Small intestine (tissue), 7 donors: ENCODE data around the gene NKD1. TPM values are rescaled to one million over a fixed set of nuclear protein-coding genes. Genes with fewer than 3 reads are reported as not detected.

Experiments
- DNase-seq, 2 donors: peaks; one replicate each; pipeline versions ENCODE4 v3.0.0 to v3.0.0-alpha.2; 2013
- FAIRE-seq: peaks from 2 replicates; lab custom pipeline; 2012; peaks lifted over from hg19 to GRCh38; lab: Jason Lieb, UNC
- H3K27ac ChIP-seq, 3 donors: one replicate each; pipeline ENCODE4 v1.5.1; 2013; ENCODE audit warnings: low read length in 2 of 3, mild to moderate bottlenecking in 2 of 3, control low read depth in 1 of 3, inconsistent platforms in 1 of 3, low read depth in 1 of 3, moderate library complexity in 1 of 3
- H3K27me3 ChIP-seq, 3 donors: one replicate each; pipeline ENCODE4 v1.6.1; 2013; ENCODE audit warnings: low read length in 3 of 3, inconsistent platforms in 1 of 3; ENCODE audit not compliant: control insufficient read depth in 3 of 3, insufficient read depth in 3 of 3
- H3K36me3 ChIP-seq, 3 donors: one replicate each; pipeline ENCODE4 v1.6.1; 2013; ENCODE audit warnings: low read length in 3 of 3, inconsistent platforms in 1 of 3, low read depth in 1 of 3, mild to moderate bottlenecking in 1 of 3, moderate library complexity in 1 of 3; ENCODE audit not compliant: control insufficient read depth in 3 of 3, insufficient read depth in 2 of 3
- H3K4me1 ChIP-seq, 3 donors: one replicate each; pipeline ENCODE4 v1.6.1; 2013; ENCODE audit warnings: low read length in 2 of 3, inconsistent platforms in 1 of 3, low read depth in 1 of 3, mild to moderate bottlenecking in 1 of 3, moderate library complexity in 1 of 3; ENCODE audit not compliant: control insufficient read depth in 3 of 3, insufficient read depth in 2 of 3
- H3K4me3 ChIP-seq, 3 donors: one replicate each; pipeline ENCODE4 v1.5.1; 2013; ENCODE audit warnings: low read length in 3 of 3, control low read depth in 1 of 3, inconsistent platforms in 1 of 3, low read depth in 1 of 3, mild to moderate bottlenecking in 1 of 3, moderate library complexity in 1 of 3
- H3K9me3 ChIP-seq, 2 donors: one replicate each; pipeline ENCODE4 v1.6.1; 2013; ENCODE audit warnings: low read depth in 1 of 2, low read length in 1 of 2; ENCODE audit not compliant: control insufficient read depth in 2 of 2, insufficient read depth in 1 of 2
- WGBS, 3 donors: extraction: QIAGEN DNeasy Blood & Tissue Kit; methylation state at CpG; one replicate each; pipeline ENCODE4 v1.1.7; 2013; 5-methylcytosine and 5-hydroxymethylcytosine counted together
- polyA plus RNA-seq, 4 donors: library from polyadenylated mRNA; stranded (reverse) in 3 of 4; unstranded in 1 of 4; fragments of 200-250 nt in 3 of 4; fragments of 120-200 nt in 1 of 4; gene quantifications; one replicate each; pipeline versions ENCODE4 v1.2.1 to v1.2.3, GENCODE V29; 2013
- donor health status: healthy with polysubstance abuse.
- donor health status: control.
- donor health status: control.
- donor health status: Bipolar disorder and iron deficiency.
- donor health status: healthy.

NKD1 gene
- polyA plus RNA-seq, 4 donors = 0.22 to 2.9 (median 1.3) TPM

DNA sequence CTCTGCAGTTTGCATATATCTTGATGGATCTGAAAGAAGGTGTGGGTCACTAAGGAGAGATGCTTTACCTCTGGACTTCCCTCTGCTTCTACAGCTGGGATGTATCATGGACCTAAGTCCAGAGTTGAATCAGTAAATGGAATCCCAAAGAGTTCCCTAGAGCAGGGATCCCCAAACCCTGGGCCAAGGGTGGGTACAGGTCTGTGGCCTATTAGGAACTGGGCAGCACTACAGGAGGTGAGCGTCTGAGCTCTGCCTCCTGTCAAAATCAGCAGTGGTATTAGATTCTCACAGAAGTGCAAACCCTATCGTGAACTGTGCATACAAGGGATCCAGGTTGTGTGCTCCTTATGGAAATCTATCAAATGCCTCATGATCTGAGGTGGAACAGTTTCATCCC is 39.3 kb downstream of the NKD1 start:
- H3K9me3 ChIP-seq = no peaks in the 10 kb centered on the region
- H3K27ac ChIP-seq = no peak overlapping the region
- H3K36me3 ChIP-seq = peaks cover 0 to 2% (median 0%) of the 10 kb centered on the region in 3 donors
- FAIRE-seq (no peak), DNase-seq (no peak)
- no peaks in the 10 kb centered on the region for H3K27me3 ChIP-seq
- no peak overlapping the region for H3K4me3 ChIP-seq
- 95 to 97% (median 97%) methylated on average over 2 of the region's 2 CpGs for WGBS, 3 donors
- peaks cover 0 to 9% (median 0%) of the 10 kb centered on the region in 3 donors for H3K4me1 ChIP-seq

DNA sequence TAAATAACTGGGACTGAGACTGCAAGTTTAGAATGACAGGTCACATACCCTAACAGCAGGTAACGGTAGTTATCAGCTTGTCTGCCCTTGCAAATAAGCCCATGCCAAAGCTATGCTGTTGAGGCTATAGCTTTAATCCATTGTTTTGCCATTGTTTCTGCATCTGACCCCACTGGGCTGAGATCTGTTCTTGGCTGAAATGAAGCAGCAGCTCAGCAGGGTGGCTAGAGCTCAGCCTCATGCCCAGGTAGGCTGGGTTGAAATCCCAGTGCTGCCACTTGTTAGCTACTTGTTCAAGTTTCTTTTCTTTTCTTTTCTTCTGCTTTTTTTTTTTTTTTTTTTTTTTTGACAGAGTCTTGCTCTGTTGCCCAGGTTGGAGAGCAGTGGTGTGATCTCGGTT is 40.1 kb downstream of the NKD1 start:
- FAIRE-seq (no peak), DNase-seq (no peak)
- Histone ChIP-seq H3K9me3 (no peaks in the 10 kb centered on the region), H3K27me3 (no peaks in the 10 kb centered on the region), H3K4me3 (no peak overlapping the region), H3K27ac (no peak overlapping the region), H3K36me3 (peaks cover 0 to 2% (median 0%) of the 10 kb centered on the region in 3 donors), H3K4me1 (peaks cover 0 to 9% (median 0%) of the 10 kb centered on the region in 3 donors)
- 90 to 96% (median 92%) methylated on average over 2 of the region's 2 CpGs for whole genome bisulfite sequencing, 3 donors

DNA sequence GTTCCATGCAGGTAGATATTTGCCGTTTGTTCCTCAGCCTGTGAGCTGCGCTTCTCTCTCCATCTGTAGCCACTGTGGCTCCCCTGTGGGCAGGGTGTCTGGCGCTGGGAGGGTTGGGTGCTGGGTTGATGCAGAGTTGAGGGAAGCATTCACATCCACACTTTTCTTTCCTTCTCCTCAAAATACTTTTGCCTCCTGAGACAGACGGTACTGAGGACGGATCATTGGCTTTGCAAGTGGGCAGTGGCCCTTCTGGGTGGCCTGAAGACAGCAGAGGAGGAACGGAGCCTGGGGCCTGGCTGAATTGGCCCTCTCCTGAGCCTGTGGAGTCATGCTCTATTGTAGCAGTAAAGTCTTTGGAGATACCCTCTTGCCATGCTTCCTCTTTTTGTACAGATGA is 43.0 kb downstream of the NKD1 start:
- WGBS, 3 donors = 87 to 98% (median 92%) methylated on average over 6 of the region's 6 CpGs
- no peak for FAIRE-seq

DNA sequence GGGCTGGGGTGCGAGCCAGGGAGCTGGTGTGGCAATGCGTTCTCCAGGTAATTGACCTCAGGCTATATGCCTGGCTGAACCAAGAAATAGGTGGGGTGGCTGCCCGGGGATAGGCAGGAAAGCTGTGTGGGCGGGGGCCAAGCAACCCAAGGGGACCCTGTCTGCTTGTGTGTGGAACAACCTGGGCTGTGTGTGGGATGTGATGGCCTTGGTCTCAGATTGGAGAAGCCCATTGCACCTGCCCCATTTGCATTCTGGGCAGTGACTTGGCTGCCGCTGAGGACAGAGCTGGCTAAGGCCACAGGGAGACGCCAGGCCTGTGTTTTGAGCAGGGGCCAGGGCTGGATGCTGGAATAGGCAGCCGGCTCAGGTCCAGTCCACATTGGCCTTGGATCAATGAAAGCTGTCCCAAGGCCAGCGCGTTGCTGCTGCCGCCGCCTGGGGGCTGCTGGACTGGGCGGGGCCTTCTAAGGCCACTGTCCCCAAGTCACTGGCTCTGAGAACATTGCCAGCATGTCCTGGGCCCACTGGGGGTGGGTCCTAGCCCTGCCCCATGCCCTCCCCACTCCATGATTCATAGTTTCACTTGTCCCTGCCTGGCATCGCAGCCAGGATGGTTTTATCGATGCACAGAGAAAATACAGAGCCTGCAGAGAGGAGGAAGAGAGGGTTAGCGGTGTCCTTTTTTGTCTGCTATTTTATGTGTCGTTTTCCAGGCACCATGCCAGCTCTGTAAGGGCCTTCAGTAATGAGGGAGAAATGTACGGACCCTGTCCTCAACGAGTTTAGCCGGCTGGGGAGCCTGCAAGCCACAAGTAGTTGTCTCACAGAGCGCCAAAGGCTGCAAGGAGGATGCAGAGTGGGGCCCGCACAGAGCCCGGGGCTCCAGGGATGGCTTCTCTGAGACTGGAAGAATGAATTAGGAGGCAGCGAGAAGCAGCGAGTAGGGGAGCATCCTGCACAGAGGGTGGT is 43.9 kb downstream of the NKD1 start:
- Histone ChIP-seq H3K4me3 (no peak overlapping the region), H3K27ac (no peak overlapping the region), H3K9me3 (no peaks in the 10 kb centered on the region), H3K4me1 (no peaks in the 10 kb centered on the region), H3K27me3 (no peaks in the 10 kb centered on the region), H3K36me3 (peaks cover 0 to 2% (median 0%) of the 10 kb centered on the region in 3 donors)
- FAIRE-seq = no peak
- WGBS, 3 donors = 54 to 81% (median 75%) methylated on average over 24 of the region's 24 CpGs
- DNase-seq = no peak

More for the DNA sequence above, 43.0 kb downstream of the NKD1 start:
- DNase-seq = no peak
- no peaks in the 10 kb centered on the region for H3K9me3 ChIP-seq
- H3K36me3 ChIP-seq = peaks cover 0 to 2% (median 0%) of the 10 kb centered on the region in 3 donors
- H3K4me1 ChIP-seq = no peaks in the 10 kb centered on the region
- no peaks in the 10 kb centered on the region for H3K27me3 ChIP-seq
- H3K4me3 ChIP-seq = no peak overlapping the region
- no peak overlapping the region for H3K27ac ChIP-seq

DNA sequence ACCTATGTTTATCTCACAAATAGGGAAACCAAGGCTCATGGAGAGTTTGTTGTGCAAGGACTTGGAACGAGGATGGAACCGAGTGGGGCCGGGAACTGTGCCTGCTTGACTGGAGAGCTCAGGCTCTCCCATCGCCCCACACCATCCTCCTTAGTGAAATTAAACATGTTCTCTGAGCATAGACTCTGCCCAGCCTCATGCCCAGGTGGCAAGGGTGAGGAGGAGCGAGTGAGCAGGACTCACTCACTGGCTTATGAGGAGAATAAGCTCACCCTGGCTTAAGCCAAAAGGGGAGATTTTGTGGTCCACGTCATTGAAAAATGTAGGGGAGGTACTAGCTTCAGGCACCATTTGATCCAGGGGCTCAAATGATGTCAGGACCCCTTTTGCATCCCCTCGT is 44.8 kb downstream of the NKD1 start:
- no peak overlapping the region for H3K27ac ChIP-seq
- H3K9me3 ChIP-seq = no peaks in the 10 kb centered on the region
- H3K4me1 ChIP-seq = no peaks in the 10 kb centered on the region
- no peak overlapping the region for H3K4me3 ChIP-seq
- no peak for FAIRE-seq
- DNase-seq = no peak
- H3K27me3 ChIP-seq = no peaks in the 10 kb centered on the region
- H3K36me3 ChIP-seq = peaks cover 0 to 2% (median 0%) of the 10 kb centered on the region in 3 donors
- 87% methylated on average over 7 of the region's 7 CpGs for WGBS, 3 donors

DNA sequence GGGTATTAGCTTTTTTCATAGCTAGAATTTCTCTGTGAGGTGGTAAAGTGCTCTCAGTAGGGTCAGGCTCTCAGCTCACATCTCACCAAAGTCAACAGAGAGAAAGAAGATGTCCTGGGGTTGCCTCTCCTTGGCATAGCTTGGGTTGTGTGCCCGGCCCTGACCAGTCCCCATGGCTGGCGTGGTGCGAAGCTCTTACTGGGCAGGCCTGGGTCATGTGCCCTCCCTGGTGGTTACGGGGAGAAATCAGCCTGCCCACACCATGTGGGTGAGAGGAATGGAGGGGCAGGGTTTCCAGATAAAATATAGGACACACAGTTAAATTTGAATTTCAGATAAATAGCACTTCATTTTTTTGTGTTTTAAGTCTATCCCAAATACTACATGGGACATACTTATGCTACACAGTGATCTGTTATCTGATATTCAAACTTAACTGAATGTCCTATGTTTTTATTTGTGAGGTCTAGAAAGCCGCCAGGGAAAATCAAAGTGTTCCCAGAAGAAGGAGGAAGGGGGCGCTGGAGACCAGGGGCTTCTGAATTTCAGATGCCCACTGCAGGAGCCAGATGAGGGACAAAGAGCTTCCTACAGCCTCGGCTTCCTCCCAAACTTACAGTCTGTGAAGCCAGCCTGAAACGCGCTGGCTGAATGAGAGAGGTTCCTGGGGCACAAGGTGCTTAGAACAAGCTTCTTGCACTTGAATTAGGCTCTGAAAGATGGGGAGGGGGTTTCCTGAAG is 45.4 kb downstream of the NKD1 start:
- no peaks in the 10 kb centered on the region for H3K4me1 ChIP-seq
- H3K9me3 ChIP-seq = no peaks in the 10 kb centered on the region
- 87 to 89% (median 89%) methylated on average over 9 of the region's 9 CpGs for WGBS, 3 donors
- no peak overlapping the region for H3K4me3 ChIP-seq
- no peak for FAIRE-seq
- no peaks in the 10 kb centered on the region for H3K27me3 ChIP-seq
- H3K36me3 ChIP-seq = peaks cover 0 to 2% (median 0%) of the 10 kb centered on the region in 3 donors
- DNase-seq = no peak
- no peak overlapping the region for H3K27ac ChIP-seq

DNA sequence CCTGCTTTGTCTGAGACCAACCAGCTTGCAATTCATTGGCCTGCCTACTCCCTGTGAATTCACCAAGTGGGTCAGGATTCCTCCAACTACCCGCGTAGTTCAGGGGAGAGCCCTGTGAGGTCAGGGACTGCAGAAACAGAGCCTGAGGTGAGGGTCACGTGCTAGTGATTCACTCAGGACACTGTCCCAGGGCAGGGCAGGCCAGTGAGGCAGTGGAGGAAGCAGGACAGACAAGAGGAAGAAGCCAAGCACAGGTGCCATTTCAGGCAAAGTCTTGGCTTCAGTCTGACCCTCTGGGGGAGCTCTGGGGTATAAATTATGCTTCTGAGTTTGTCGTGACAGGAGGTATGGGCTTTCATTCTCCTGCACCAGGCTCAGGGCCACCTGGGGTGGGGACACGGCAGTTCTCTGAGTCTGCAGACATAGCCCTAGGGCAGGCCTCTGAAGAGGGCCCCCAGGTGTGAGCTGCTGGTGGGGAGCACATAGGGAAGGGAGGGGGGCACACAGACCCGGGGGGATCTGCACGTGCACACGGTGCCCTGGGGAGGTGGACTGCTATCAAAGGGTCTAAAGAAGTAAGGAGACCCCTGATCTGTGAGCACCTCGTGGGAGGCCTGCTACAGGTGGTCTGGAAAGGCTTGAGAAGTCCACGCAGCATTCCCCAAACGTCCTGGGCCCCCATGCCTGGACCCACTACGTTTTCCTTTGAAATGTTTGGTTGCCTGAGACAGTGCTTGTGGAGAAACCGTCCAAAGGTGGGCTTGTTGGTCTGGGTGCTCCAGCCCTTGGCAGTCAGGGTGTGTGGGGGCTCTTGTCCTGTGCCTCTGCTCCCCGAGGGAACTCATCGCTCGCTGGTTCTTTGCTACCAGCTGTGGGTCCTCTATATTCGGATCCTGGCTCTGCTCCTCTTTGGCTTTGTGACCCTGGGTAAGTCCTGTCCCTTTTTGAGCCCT is 46.4 kb downstream of the NKD1 start:
- Histone ChIP-seq H3K4me1 (no peaks in the 10 kb centered on the region), H3K4me3 (no peak overlapping the region), H3K9me3 (no peaks in the 10 kb centered on the region), H3K36me3 (peaks cover 0 to 2% (median 0%) of the 10 kb centered on the region in 3 donors), H3K27ac (no peak overlapping the region), H3K27me3 (no peaks in the 10 kb centered on the region)
- no peak for DNase-seq
- WGBS, 3 donors = 81 to 86% (median 84%) methylated on average over 17 of the region's 17 CpGs
- FAIRE-seq = no peak
